H1 (cell line): ENCODE data around the gene BHMT2. TPM values are rescaled to one million over a fixed set of nuclear protein-coding genes. Genes with fewer than 3 reads are reported as not detected.
A peak's percentile ranks its signal among the peaks of the same experiment; 100 is the strongest.

Experiments
- CHD2 ChIP-seq: IDR thresholded peaks from 2 replicates; pipeline ENCODE4 v1.6.1; 2012; ENCODE audit warnings: low read length, improper control_type of control experiment
- EGR1 ChIP-seq: IDR thresholded peaks from 2 replicates; pipeline ENCODE4 v1.6.1; 2011; ENCODE audit warnings: low read depth, low read length, borderline replicate concordance
- KDM4A ChIP-seq: IDR thresholded peaks from one replicate; pipeline ENCODE4 v1.7.1; 2012; ENCODE audit warnings: low read depth, mild to moderate bottlenecking, moderate library complexity, low read length, inconsistent platforms; ENCODE audit not compliant: severe bottlenecking
- RAD21 ChIP-seq, 2 experiments: IDR thresholded peaks in 1 of 2; conservative IDR thresholded peaks in 1 of 2; 2 replicates each; pipeline ENCODE4 v1.6.1; 2011; ENCODE audit warnings: low read depth in 2 of 2, low read length in 2 of 2, improper control_type of control experiment in 1 of 2, inconsistent platforms in 1 of 2, mild to moderate bottlenecking in 1 of 2, moderate library complexity in 1 of 2
- SAP30 ChIP-seq: fragments of 300-600 bp; sonication (generic); IDR thresholded peaks from 2 replicates; pipeline ENCODE4 v1.7.1; 2012; ENCODE audit warnings: low read length, moderate library complexity, mild to moderate bottlenecking, inconsistent platforms; ENCODE audit not compliant: insufficient read depth, insufficient replicate concordance
- SIN3A ChIP-seq, 2 experiments: IDR thresholded peaks in 1 of 2; conservative IDR thresholded peaks in 1 of 2; 2 replicates each; pipeline ENCODE4 v1.6.1; 2011 to 2012; ENCODE audit warnings: low read length in 2 of 2, improper control_type of control experiment in 1 of 2, low read depth in 1 of 2, mild to moderate bottlenecking in 1 of 2
- TAF1 ChIP-seq: IDR thresholded peaks from 2 replicates; pipeline ENCODE4 v1.6.1; 2011; ENCODE audit warnings: mild to moderate bottlenecking, low read depth, low read length
- polyA plus RNA-seq, 7 experiments: library from polyadenylated mRNA; depleted of rRNA in 3 of 7; stranded (reverse) in 5 of 7; unstranded in 2 of 7; fragments of >200 nt in 5 of 7; fragments of 200-250 nt in 2 of 7; gene quantifications; 1 replicate in 5 of 7; 2 replicates in 1 of 7; 4 replicates in 1 of 7; pipeline versions ENCODE4 v1.2.1 to v1.2.3, GENCODE V29; 2011 to 2013; ENCODE audit warnings: missing spikeins in 2 of 7, mixed read lengths in 2 of 7
- total RNA-seq: library from RNA; stranded (reverse); fragmentation: NEBNext Ultra II Directional; extraction: Animal tissue kit (Norgen Biotek cat#: 25700); gene quantifications from 2 replicates; pipeline ENCODE4 v1.2.1, GENCODE V29; 2021

BHMT2 gene
- total and polyA plus RNA-seq, 2 of the 8 experiments (the other 6 are each of a cell fraction or from before 2014, with no cell fraction given): 0.11 TPM; not detected in 1

GRCh38 chr5:79020861-79021561 is 48.6 kb upstream of the BHMT2 start (continued):
- TF ChIP-seq SIN3A (conservative IDR thresholded peaks at IDR 0.05 in 1 of 2, IDR thresholded peaks at IDR 0.05 in 1 of 2; ENCODE audit: low read depth in 1 of 2, low read length in 2 of 2) (no peak), RAD21 (IDR thresholded peaks at IDR 0.05 in 1 of 2, conservative IDR thresholded peaks at IDR 0.05 in 1 of 2; ENCODE audit: low read depth in 2 of 2, low read length in 2 of 2) (peak; percentile 89 to 90), CHD2 (no peak), TAF1 (no peak), SAP30 (no peak), KDM4A (no peak), EGR1 (no peak)
